HG03060 (cell line): ENCODE data around the gene PLEKHG5.
"Not testable (repeated sequence)": the region's sequence is repeated elsewhere in the genome, so short reads cannot be mapped to it uniquely, and the experiment has no call there.

Experiments
- ATAC-seq: cut with Tn5 transposase; IDR thresholded peaks from one replicate; pipeline ENCODE4 v1.9.1; 2021; ENCODE audit warnings: low read depth, moderate number of reproducible peaks; ENCODE audit not compliant: unreplicated experiment

Gene PLEKHG5

GRCh38 chr1:6466023-6466422 is 25.4 kb downstream of the PLEKHG5 start, which contains the start of gene TNFRSF25:
TSS of gene TNFRSF25 (minus strand) at chr1:6466173. CDS start at chr1:6466107, 66 bp downstream.
- no peak for ATAC-seq

GRCh38 chr1:6465461-6466005 is 25.9 kb downstream of the PLEKHG5 start:
- no peak for ATAC-seq

- ATAC-seq = no peak
Observed at GRCh38 chr1:6464915-6465314, 26.6 kb downstream of the PLEKHG5 start.

- no peak for ATAC-seq
Observed at GRCh38 chr1:6464514-6464836, 27.0 kb downstream of the PLEKHG5 start.

GRCh38 chr1:6463120-6463412 is 28.4 kb downstream of the PLEKHG5 start:
- no peak for ATAC-seq

GRCh38 chr1:6462412-6463119 is 28.9 kb downstream of the PLEKHG5 start:
- no peak for ATAC-seq

- ATAC-seq = no peak
Observed at GRCh38 chr1:6461538-6462411, 29.7 kb downstream of the PLEKHG5 start.

- no peak for ATAC-seq
Observed at GRCh38 chr1:6461051-6461530, 30.4 kb downstream of the PLEKHG5 start.

GRCh38 chr1:6460301-6461050 is 31.0 kb downstream of the PLEKHG5 start:
- ATAC-seq = no peak

- no peak for ATAC-seq
Observed at GRCh38 chr1:6459850-6460265, 31.6 kb downstream of the PLEKHG5 start.

GRCh38 chr1:6456800-6457466 is 34.5 kb downstream of the PLEKHG5 start:
- no peak for ATAC-seq

GRCh38 chr1:6455752-6456520 is 35.5 kb downstream of the PLEKHG5 start:
- ATAC-seq = not testable (repeated sequence)

GRCh38 chr1:6454856-6455751 is 36.4 kb downstream of the PLEKHG5 start:
- no peak for ATAC-seq

GRCh38 chr1:6453895-6454855 is 37.3 kb downstream of the PLEKHG5 start:
- not testable (repeated sequence) for ATAC-seq

- ATAC-seq = no peak
Observed at GRCh38 chr1:6450943-6451373, 40.5 kb downstream of the PLEKHG5 start.

GRCh38 chr1:6450486-6450885 is 41.0 kb downstream of the PLEKHG5 start:
- ATAC-seq = not testable (repeated sequence)

GRCh38 chr1:6450005-6450450 is 41.4 kb downstream of the PLEKHG5 start:
- no peak for ATAC-seq
